OCI-LY1 (cell line): Measurements from ENCODE around the gene VPS37C.

Source experiments
- CTCF ChIP-seq: fragments of 200-600 bp; sonication (generic), shearing (Covaris generic); IDR thresholded peaks from 2 replicates; pipeline ENCODE4 v1.5.1; 2017; ENCODE audit warnings: mild to moderate bottlenecking, antibody characterized with exemption, low read length, moderate library complexity, mixed read lengths
- EZH2 ChIP-seq: fragments of 200-600 bp; sonication (generic), shearing (Covaris generic); IDR thresholded peaks from 2 replicates; pipeline ENCODE4 v1.8.0; 2017; ENCODE audit warnings: borderline replicate concordance, mixed run types, mild to moderate bottlenecking, antibody characterized with exemption, low read length, moderate library complexity, mixed read lengths

DNA sequence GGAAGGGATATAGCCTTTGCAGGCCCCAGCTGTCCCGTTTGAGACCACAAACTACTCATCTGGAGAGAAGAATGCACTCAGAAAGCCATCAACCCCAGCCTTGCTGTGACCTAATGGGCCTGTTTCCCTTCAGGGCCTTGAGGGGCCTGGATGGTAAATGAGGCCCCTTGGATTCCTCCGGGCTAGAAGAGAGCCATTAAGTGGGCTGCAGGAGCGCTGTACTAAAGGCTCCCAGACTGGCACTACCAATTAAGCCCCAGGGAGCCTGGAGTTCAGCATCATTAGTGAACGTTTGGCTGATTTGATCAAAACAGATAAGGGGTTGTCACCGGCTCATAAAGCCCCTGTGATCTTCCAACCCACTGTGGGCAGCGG is 35.9 kb downstream of the VPS37C start:
- no peak for TF ChIP-seq CTCF
- TF ChIP-seq EZH2: no peak
